ENCODE measurements around the gene ABLIM2. TPM values are rescaled to one million over a fixed set of nuclear protein-coding genes. Genes with fewer than 3 reads are reported as not detected.

The ABLIM2 gene
- total RNA-seq, 2 experiments from 2014 or later = 0.76 TPM; not detected in 1

GRCh38 chr4:8039853-8040252, 118.8 kb downstream of the ABLIM2 start:
- no peak for DNase-seq (ENCODE audit: low spot score)
- no peaks in the 10 kb centered on the region for H3K79me2 ChIP-seq (ENCODE audit: insufficient read depth, low read depth, low read length)
- H3K27ac ChIP-seq (ENCODE audit: low read depth, low read length, poor library complexity, severe bottlenecking) = no peak overlapping the region
- no peaks in the 10 kb centered on the region for H3K4me1 ChIP-seq (ENCODE audit: insufficient read depth, low read length, poor library complexity, severe bottlenecking)
- no TSS peak for BruUV-seq (replicated peaks)
- intact Hi-C loops (cut with micrococcal nuclease; ENCODE audit: unreplicated experiment) = no loop called here
- H3K9me2 ChIP-seq (ENCODE audit: insufficient read depth, low read length) = no peaks in the 10 kb centered on the region
- no peak overlapping the region for H3K4me2 ChIP-seq (ENCODE audit: low read length)
- ChIA-PET POLR2A (no interaction called here), CTCF (ENCODE audit: unreplicated experiment) (no interaction called here)
- no peak overlapping the region for H3K4me3 ChIP-seq (ENCODE audit: low read depth, low read length, poor library complexity, severe bottlenecking)
- H2AFZ ChIP-seq (ENCODE audit: low read length) = no peak overlapping the region
- TF ChIP-seq CTCF (conservative IDR thresholded peaks at IDR 0.05; ENCODE audit: low read length) (no peak), EZH2phosphoT487 (IDR thresholded peaks at IDR 0.05; ENCODE audit: borderline replicate concordance, low read depth, low read length) (no peak)
- H3K9me3 ChIP-seq (ENCODE audit: low read length) = no peaks in the 10 kb centered on the region
- no peaks in the 10 kb centered on the region for H3K36me3 ChIP-seq (ENCODE audit: insufficient read depth, low read length)
- no peaks in the 10 kb centered on the region for H4K20me1 ChIP-seq (ENCODE audit: insufficient read depth, low read length)

GRCh38 chr4:8039290-8039689, 119.3 kb downstream of the ABLIM2 start:
- H3K36me3 ChIP-seq (ENCODE audit: insufficient read depth, low read length) = no peaks in the 10 kb centered on the region
- no peaks in the 10 kb centered on the region for H4K20me1 ChIP-seq (ENCODE audit: insufficient read depth, low read length)
- no peak overlapping the region for H3K27ac ChIP-seq (ENCODE audit: low read depth, low read length, poor library complexity, severe bottlenecking)
- no TSS peak for BruUV-seq (replicated peaks)
- H3K4me3 ChIP-seq (ENCODE audit: low read depth, low read length, poor library complexity, severe bottlenecking) = no peak overlapping the region
- no peaks in the 10 kb centered on the region for H3K4me1 ChIP-seq (ENCODE audit: insufficient read depth, low read length, poor library complexity, severe bottlenecking)
- no peaks in the 10 kb centered on the region for H3K9me2 ChIP-seq (ENCODE audit: insufficient read depth, low read length)
- intact Hi-C loops (cut with micrococcal nuclease; ENCODE audit: unreplicated experiment) = no loop called here
- POLR2A ChIA-PET = no interaction called here
- TF ChIP-seq CTCF (conservative IDR thresholded peaks at IDR 0.05; ENCODE audit: low read length) (no peak), EZH2phosphoT487 (IDR thresholded peaks at IDR 0.05; ENCODE audit: borderline replicate concordance, low read depth, low read length) (no peak)
- CTCF ChIA-PET (ENCODE audit: unreplicated experiment) = interaction anchor here (0.9 kb wide), 1 partner anchor 8 kb away, joined by 3 read pairs; no protein-coding TSS in a partner anchor
- DNase-seq (ENCODE audit: low spot score) = no peak
- no peaks in the 10 kb centered on the region for H3K79me2 ChIP-seq (ENCODE audit: insufficient read depth, low read depth, low read length)
- no peak overlapping the region for H3K4me2 ChIP-seq (ENCODE audit: low read length)
- no peak overlapping the region for H2AFZ ChIP-seq (ENCODE audit: low read length)
- no peaks in the 10 kb centered on the region for H3K9me3 ChIP-seq (ENCODE audit: low read length)

- ChIA-PET CTCF (ENCODE audit: unreplicated experiment) (interaction anchor here (0.9 kb wide), 1 partner anchor 9 kb away, joined by 3 read pairs; no protein-coding TSS in a partner anchor), POLR2A (interaction anchor here (0.6 kb wide), 1 partner anchor 115 kb away, joined by 3 read pairs; no protein-coding TSS in a partner anchor)
- Histone ChIP-seq H3K4me1 (ENCODE audit: insufficient read depth, low read length, poor library complexity, severe bottlenecking) (no peaks in the 10 kb centered on the region), H3K4me2 (ENCODE audit: low read length) (no peak overlapping the region), H3K4me3 (ENCODE audit: low read depth, low read length, poor library complexity, severe bottlenecking) (no peak overlapping the region), H3K79me2 (ENCODE audit: insufficient read depth, low read depth, low read length) (no peaks in the 10 kb centered on the region), H3K9me3 (ENCODE audit: low read length) (no peaks in the 10 kb centered on the region), H3K9me2 (ENCODE audit: insufficient read depth, low read length) (no peaks in the 10 kb centered on the region), H3K36me3 (ENCODE audit: insufficient read depth, low read length) (no peaks in the 10 kb centered on the region), H4K20me1 (ENCODE audit: insufficient read depth, low read length) (no peaks in the 10 kb centered on the region), H3K27ac (ENCODE audit: low read depth, low read length, poor library complexity, severe bottlenecking) (no peak overlapping the region), H2AFZ (ENCODE audit: low read length) (no peak overlapping the region)
- intact Hi-C loops (cut with micrococcal nuclease; ENCODE audit: unreplicated experiment) = no loop called here
- no TSS peak for BruUV-seq (replicated peaks)
- TF ChIP-seq CTCF (conservative IDR thresholded peaks at IDR 0.05; ENCODE audit: low read length) = no peak
- no peak for TF ChIP-seq EZH2phosphoT487 (IDR thresholded peaks at IDR 0.05; ENCODE audit: borderline replicate concordance, low read depth, low read length)
- no peak for DNase-seq (ENCODE audit: low spot score)
These were observed 119.8 kb downstream of the ABLIM2 start for GRCh38 chr4:8038719-8039251.
